ENCODE measurements around the gene PID1. TPM values are rescaled to one million over a fixed set of nuclear protein-coding genes. Genes with fewer than 3 reads are reported as not detected.

Gene PID1
- polyA plus RNA-seq, 3 donors, result 61.8 to 117 (median 62.3) TPM

GRCh38 chr2:229218329-229218921 is 52.7 kb downstream of the PID1 start:
- no peak for DNase-seq
- H3K36me3 ChIP-seq (replicated peaks in 1 of 2; ENCODE audit: control insufficient read depth in 1 of 2, insufficient read depth in 2 of 2, low read length in 2 of 2), result no peaks in the 10 kb centered on the region
- intact Hi-C loops (cut with micrococcal nuclease), result no loop called here
- H3K9me3 ChIP-seq (replicated peaks in 1 of 2; ENCODE audit: control insufficient read depth in 1 of 2, insufficient read depth in 1 of 2, low read length in 2 of 2), result peaks cover 7 to 11% of the 10 kb centered on the region in 2 donors
- no peaks in the 10 kb centered on the region for H3K27me3 ChIP-seq (ENCODE audit: control insufficient read depth in 2 of 2, insufficient read depth in 2 of 2, low read length in 2 of 2)
- no peaks in the 10 kb centered on the region for H3K4me1 ChIP-seq (ENCODE audit: control insufficient read depth in 1 of 2, insufficient read depth in 2 of 2, low read length in 2 of 2)
- peaks cover 99% of the 10 kb centered on the region for H4K20me1 ChIP-seq (ENCODE audit: insufficient read depth, low read length)
- Mint-ChIP-seq H3K27ac (peak overlapping the region in 2 of 7 donors; percentile 4 to 31), H3K9me3 (peaks cover 2 to 18% (median 9%) of the 10 kb centered on the region in 7 donors), H3K27me3 (ENCODE audit: low read depth in 3 of 3) (peaks cover 2 to 3% (median 2%) of the 10 kb centered on the region in 3 donors), H3K36me3 (peaks cover 0 to 4% of the 10 kb centered on the region in 2 donors), H3K4me1 (no peaks in the 10 kb centered on the region), H3K4me3 (no peak overlapping the region)
- H3K27ac ChIP-seq (ENCODE audit: low read depth in 1 of 2, low read length in 2 of 2), result no peak overlapping the region
- H3K79me2 ChIP-seq (ENCODE audit: insufficient read depth, low read length), result no peaks in the 10 kb centered on the region
- no peak overlapping the region for H2AFZ ChIP-seq (ENCODE audit: insufficient read depth, low read depth, low read length, poor library complexity, severe bottlenecking)
- 53% methylated on average over 2 of the region's 3 CpGs for WGBS (ENCODE audit: insufficient coverage)
- no peak overlapping the region for H3K4me2 ChIP-seq (replicated peaks; ENCODE audit: extremely low read depth, low read length, poor library complexity, severe bottlenecking)
- H3K4me3 ChIP-seq (replicated peaks in 1 of 3; ENCODE audit: low read depth in 2 of 3, low read length in 3 of 3), result no peak overlapping the region
- no peak for TF ChIP-seq CTCF (IDR thresholded peaks at IDR 0.05)
- H3K9ac ChIP-seq (ENCODE audit: insufficient read depth, low read length, poor library complexity, severe bottlenecking), result no peak overlapping the region

GRCh38 chr2:229212241-229212640 is 58.8 kb downstream of the PID1 start:
- peaks cover 97% of the 10 kb centered on the region for H4K20me1 ChIP-seq (ENCODE audit: insufficient read depth, low read length)
- peaks cover 0 to 4% of the 10 kb centered on the region in 2 donors for H3K36me3 Mint-ChIP-seq
- no peak overlapping the region for H3K4me2 ChIP-seq (replicated peaks; ENCODE audit: extremely low read depth, low read length, poor library complexity, severe bottlenecking)
- no peak for TF ChIP-seq CTCF (IDR thresholded peaks at IDR 0.05)
- no peak overlapping the region for H3K4me3 Mint-ChIP-seq
- H3K27ac ChIP-seq (ENCODE audit: low read depth in 1 of 2, low read length in 2 of 2), result no peak overlapping the region
- no peaks in the 10 kb centered on the region for H3K79me2 ChIP-seq (ENCODE audit: insufficient read depth, low read length)
- peaks cover 0 to 14% (median 9%) of the 10 kb centered on the region in 7 donors for H3K9me3 Mint-ChIP-seq
- no peaks in the 10 kb centered on the region for H3K4me1 ChIP-seq (ENCODE audit: control insufficient read depth in 1 of 2, insufficient read depth in 2 of 2, low read length in 2 of 2)
- DNase-seq, result no peak
- peaks cover 6 to 11% of the 10 kb centered on the region in 2 donors for H3K9me3 ChIP-seq (replicated peaks in 1 of 2; ENCODE audit: control insufficient read depth in 1 of 2, insufficient read depth in 1 of 2, low read length in 2 of 2)
- no CpG with 5 or more reads among the region's 1 CpG for WGBS (ENCODE audit: insufficient coverage)
- intact Hi-C loops (cut with micrococcal nuclease), result no loop called here
- no peak overlapping the region for H3K9ac ChIP-seq (ENCODE audit: insufficient read depth, low read length, poor library complexity, severe bottlenecking)
- H3K4me3 ChIP-seq (replicated peaks in 1 of 3; ENCODE audit: low read depth in 2 of 3, low read length in 3 of 3), result no peak overlapping the region
- H3K27ac Mint-ChIP-seq, result no peak overlapping the region
- peaks cover 0 to 3% (median 2%) of the 10 kb centered on the region in 3 donors for H3K27me3 Mint-ChIP-seq (ENCODE audit: low read depth in 3 of 3)
- H3K27me3 ChIP-seq (ENCODE audit: control insufficient read depth in 2 of 2, insufficient read depth in 2 of 2, low read length in 2 of 2), result no peaks in the 10 kb centered on the region
- H2AFZ ChIP-seq (ENCODE audit: insufficient read depth, low read depth, low read length, poor library complexity, severe bottlenecking), result no peak overlapping the region
- H3K36me3 ChIP-seq (replicated peaks in 1 of 2; ENCODE audit: control insufficient read depth in 1 of 2, insufficient read depth in 2 of 2, low read length in 2 of 2), result no peaks in the 10 kb centered on the region
- H3K4me1 Mint-ChIP-seq, result no peaks in the 10 kb centered on the region
